Endodermal cell (in vitro differentiated cells): ENCODE data around the gene PPP1R16B. TPM values are rescaled to one million over a fixed set of nuclear protein-coding genes. Genes with fewer than 3 reads are reported as not detected.

Experiments used
- DNase-seq: peaks from one replicate; pipeline ENCODE4 v3.0.0-alpha.2; 2017
- H3K27ac ChIP-seq: 2 replicates; pipeline ENCODE4 v1.5.1; 2013; ENCODE audit warnings: mild to moderate bottlenecking, low read depth, low read length, moderate library complexity
- H3K27me3 ChIP-seq: 2 replicates; pipeline ENCODE4 v1.6.1; 2013; ENCODE audit warnings: mild to moderate bottlenecking, low read length, moderate library complexity; ENCODE audit not compliant: insufficient read depth, control insufficient read depth, poor library complexity, severe bottlenecking
- H3K36me3 ChIP-seq: 2 replicates; pipeline ENCODE4 v1.7.0; 2013; ENCODE audit warnings: mild to moderate bottlenecking, low read length, moderate library complexity; ENCODE audit not compliant: control insufficient read depth, insufficient read depth
- H3K4me1 ChIP-seq: one replicate; pipeline ENCODE4 v1.7.0; 2013; ENCODE audit warnings: low read length; ENCODE audit not compliant: control insufficient read depth, insufficient read depth
- H3K4me3 ChIP-seq: 2 replicates; pipeline ENCODE4 v1.5.1; 2013; ENCODE audit warnings: mild to moderate bottlenecking, low read length, moderate library complexity
- H3K9ac ChIP-seq: 2 replicates; pipeline ENCODE4 v1.6.1; 2013; ENCODE audit warnings: mild to moderate bottlenecking, low read length, moderate library complexity; ENCODE audit not compliant: poor library complexity, severe bottlenecking; ENCODE audit errors: extremely low read depth
- H3K9me3 ChIP-seq: 2 replicates; pipeline ENCODE4 v1.6.1; 2013; ENCODE audit warnings: mild to moderate bottlenecking, low read length, moderate library complexity; ENCODE audit not compliant: control insufficient read depth
- H3K27ac Mint-ChIP-seq: 2 replicates; pipeline ENCODE4 v1.8.0; 2020; ENCODE audit warnings: mixed read lengths
- H3K27me3 Mint-ChIP-seq: 2 replicates; pipeline ENCODE4 v1.8.0; 2021; ENCODE audit warnings: mild to moderate bottlenecking, mixed read lengths; ENCODE audit not compliant: insufficient read depth
- H3K36me3 Mint-ChIP-seq: 2 replicates; pipeline ENCODE4 v1.8.0; 2020; ENCODE audit warnings: low read depth, mixed read lengths
- H3K4me1 Mint-ChIP-seq: 2 replicates; pipeline ENCODE4 v1.8.0; 2020; ENCODE audit warnings: mixed read lengths
- H3K4me3 Mint-ChIP-seq: 2 replicates; pipeline ENCODE4 v1.8.0; 2020; ENCODE audit warnings: mild to moderate bottlenecking, moderate library complexity, mixed read lengths
- H3K9me3 Mint-ChIP-seq: 2 replicates; pipeline ENCODE4 v1.8.0; 2020; ENCODE audit warnings: mild to moderate bottlenecking, mixed read lengths
- CTCF ChIP-seq: fragments of 200-600 bp; sonication (generic); conservative IDR thresholded peaks from 2 replicates; pipeline ENCODE4 v1.5.0; 2021; ENCODE audit warnings: antibody characterized with exemption, mild to moderate bottlenecking
- WGBS, 2 experiments: methylation state at CpG; one replicate each; pipeline versions ENCODE4 v1.1.5 to v1.1.7; 2013; ENCODE audit warnings: missing lambda C conversion rate in 2 of 2, mixed read lengths in 1 of 2; ENCODE audit not compliant: insufficient coverage in 1 of 2, insufficient read length in 1 of 2; 5-methylcytosine and 5-hydroxymethylcytosine counted together
- total RNA-seq, 2 donors: library from RNA; stranded (reverse); fragmentation: NEBNext Ultra II Directional in 1 of 2; extraction: Animal tissue kit (Norgen Biotek cat#: 25700) in 1 of 2; gene quantifications; 2 replicates in 1 of 2; 3 replicates in 1 of 2; pipeline ENCODE4 v1.2.1, GENCODE V29; 2021

Gene PPP1R16B
- total RNA-seq, 2 donors from 2014 or later = 6.7 to 15.3 TPM

GRCh38 chr20:38963745-38964144 is 158.2 kb downstream of the PPP1R16B start:
- H3K4me3 Mint-ChIP-seq = no peak overlapping the region
- peaks cover 10% of the 10 kb centered on the region for H3K4me1 Mint-ChIP-seq
- H3K27me3 Mint-ChIP-seq = no peaks in the 10 kb centered on the region
- H3K27ac Mint-ChIP-seq = no peak overlapping the region
- H3K27ac ChIP-seq = no peak overlapping the region
- peaks cover 13% of the 10 kb centered on the region for H3K36me3 Mint-ChIP-seq
- H3K27me3 ChIP-seq = no peaks in the 10 kb centered on the region
- H3K9ac ChIP-seq = no peak overlapping the region
- peaks cover 4% of the 10 kb centered on the region for H3K36me3 ChIP-seq
- no peak for TF ChIP-seq CTCF
- H3K9me3 Mint-ChIP-seq = no peaks in the 10 kb centered on the region
- H3K4me3 ChIP-seq = peak overlapping the region; percentile 90
- no peak for DNase-seq
- H3K9me3 ChIP-seq = no peaks in the 10 kb centered on the region
- no peaks in the 10 kb centered on the region for H3K4me1 ChIP-seq

- TF ChIP-seq CTCF = no peak
- no peak overlapping the region for H3K27ac ChIP-seq
- no peak overlapping the region for H3K4me3 ChIP-seq
- H3K4me1 ChIP-seq = no peaks in the 10 kb centered on the region
- Mint-ChIP-seq H3K9me3 (no peaks in the 10 kb centered on the region), H3K27ac (no peak overlapping the region), H3K36me3 (peaks cover 22% of the 10 kb centered on the region), H3K27me3 (no peaks in the 10 kb centered on the region), H3K4me3 (no peak overlapping the region), H3K4me1 (peaks cover 10% of the 10 kb centered on the region)
- H3K36me3 ChIP-seq = peaks cover 16% of the 10 kb centered on the region
- DNase-seq = no peak
- no peaks in the 10 kb centered on the region for H3K27me3 ChIP-seq
- H3K9me3 ChIP-seq = no peaks in the 10 kb centered on the region
- H3K9ac ChIP-seq = no peak overlapping the region
These were observed 159.8 kb downstream of the PPP1R16B start for GRCh38 chr20:38965264-38965663.

- H3K9ac ChIP-seq = no peak overlapping the region
- H3K4me1 ChIP-seq = no peaks in the 10 kb centered on the region
- no peak overlapping the region for H3K27ac Mint-ChIP-seq
- no peak for DNase-seq
- no peaks in the 10 kb centered on the region for H3K9me3 Mint-ChIP-seq
- 95 to 96% methylated on average over 5 to 6 of the region's 6 CpGs for WGBS, 2 experiments
- H3K4me1 Mint-ChIP-seq = peaks cover 1% of the 10 kb centered on the region
- TF ChIP-seq CTCF = no peak
- H3K4me3 ChIP-seq = no peak overlapping the region
- H3K9me3 ChIP-seq = no peaks in the 10 kb centered on the region
- H3K27me3 ChIP-seq = no peaks in the 10 kb centered on the region
- no peak overlapping the region for H3K4me3 Mint-ChIP-seq
- no peaks in the 10 kb centered on the region for H3K27me3 Mint-ChIP-seq
- H3K27ac ChIP-seq = no peak overlapping the region
- peaks cover 34% of the 10 kb centered on the region for H3K36me3 Mint-ChIP-seq
- H3K36me3 ChIP-seq = peaks cover 33% of the 10 kb centered on the region
These were observed 162.6 kb downstream of the PPP1R16B start for GRCh38 chr20:38968090-38968489.
